ENCODE measurements around the gene ZCCHC2. TPM values are rescaled to one million over a fixed set of nuclear protein-coding genes. Genes with fewer than 3 reads are reported as not detected.

ZCCHC2 gene
- total and polyA plus RNA-seq, 9 of the 15 experiments (the other 6 are each of a cell fraction or from before 2014, with no cell fraction given) = 1.0 to 9.2 (median 6.0) TPM

GRCh38 chr18:62538881-62539280 is 16.1 kb downstream of the ZCCHC2 start:
- FAIRE-seq (no peak), DNase-seq (ENCODE audit: extremely low read depth in 1 of 4, low spot score in 3 of 4) (no peak), ATAC-seq (no peak)
- intact Hi-C loops (cut with micrococcal nuclease) = no loop called here
- ChIA-PET CTCF (ENCODE audit: low intra/inter-chr PET ratio) (no interaction called here), POLR2A (interaction anchor here (0.6 kb wide), 1 partner anchor 341 kb away, joined by 3 read pairs; no protein-coding TSS in a partner anchor)
- H3K4me3 ChIP-seq = no peak overlapping the region
- no peaks in the 10 kb centered on the region for H3K9me3 ChIP-seq (replicated peaks; ENCODE audit: control insufficient read depth, insufficient read depth, low read depth, low read length)
- H4K20me1 ChIP-seq (replicated peaks; ENCODE audit: control insufficient read depth, insufficient read depth, low read length) = no peaks in the 10 kb centered on the region
- 58% methylated on average over 3 of the region's 3 CpGs for WGBS (ENCODE audit: insufficient coverage, low coverage, missing lambda C conversion rate)
- H3K4me2 ChIP-seq (ENCODE audit: insufficient read depth, low read length) = no peak overlapping the region
- no peaks in the 10 kb centered on the region for H3K27me3 ChIP-seq (ENCODE audit: control insufficient read depth in 2 of 2, insufficient read depth in 2 of 2, low read length in 2 of 2)
- BruUV-seq (replicated peaks) = no TSS peak
- H3K9ac ChIP-seq (ENCODE audit: insufficient read depth in 1 of 2, low read depth in 2 of 2, low read length in 2 of 2) = no peak overlapping the region
- peaks cover 6% of the 10 kb centered on the region for H3K79me2 ChIP-seq (ENCODE audit: control insufficient read depth, insufficient read depth, low read length)
- no peaks in the 10 kb centered on the region for H3K9me1 ChIP-seq (ENCODE audit: control insufficient read depth, insufficient read depth, low read length)
- peaks cover 22% of the 10 kb centered on the region; the same call in 2 of the 3 replicates for H3K36me3 ChIP-seq (ENCODE audit: control insufficient read depth, insufficient read depth, low read length)
- in situ Hi-C loops (cut with MboI) = no loop called here
- H3K4me1 ChIP-seq (replicated peaks in 1 of 2; ENCODE audit: control insufficient read depth in 2 of 2, insufficient read depth in 2 of 2, low read length in 2 of 2) = no peaks in the 10 kb centered on the region
- H2AFZ ChIP-seq (ENCODE audit: low read depth, low read length) = no peak overlapping the region
- no peak overlapping the region for H3K27ac ChIP-seq (ENCODE audit: extremely low read depth, low read depth, low read length)
- TF ChIP-seq MBD1 (CRISPR knock-in tag; IDR thresholded peaks at IDR 0.05) (no peak), CUX1 (CRISPR knock-in tag; IDR thresholded peaks at IDR 0.05) (no peak), NKRF (IDR thresholded peaks at IDR 0.05; ENCODE audit: borderline replicate concordance) (no peak), CBX1 (IDR thresholded peaks at IDR 0.05; ENCODE audit: low read depth) (no peak), XRCC5 (IDR thresholded peaks at IDR 0.05; ENCODE audit: low read depth, low read length) (no peak), GTF3C2 (IDR thresholded peaks at IDR 0.05; ENCODE audit: borderline replicate concordance, extremely low read depth, insufficient read length) (no peak), CBX2 (IDR thresholded peaks at IDR 0.05; ENCODE audit: insufficient read depth, low read length, poor library complexity, severe bottlenecking) (no peak), STAG1 (CRISPR knock-in tag; IDR thresholded peaks at IDR 0.05; ENCODE audit: borderline replicate concordance) (no peak), FOSL1 (tag; conservative IDR thresholded peaks at IDR 0.05) (no peak), MAFG (tag; conservative IDR thresholded peaks at IDR 0.05) (no peak)

Measured in K562 (cell line).